Effector memory CD4-positive, alpha-beta T cell (primary cell): ENCODE results near the gene SVIL.

Experiments
- DNase-seq, 3 donors: peaks; one replicate each; pipeline ENCODE4 v3.0.0-alpha.2; 2020
- H3K27ac ChIP-seq: 2 replicates; pipeline ENCODE4 v1.7.0; 2013; ENCODE audit warnings: mild to moderate bottlenecking, low read length, moderate library complexity; ENCODE audit not compliant: insufficient read depth, poor library complexity, severe bottlenecking
- H3K27me3 ChIP-seq: replicated peaks from 2 replicates; pipeline ENCODE4 v1.7.0; 2013; ENCODE audit warnings: mild to moderate bottlenecking, low read length; ENCODE audit not compliant: insufficient read depth, control insufficient read depth, poor library complexity, severe bottlenecking
- H3K36me3 ChIP-seq: 2 replicates; pipeline ENCODE4 v1.7.0; 2013; ENCODE audit warnings: mild to moderate bottlenecking, low read length, moderate library complexity; ENCODE audit not compliant: control insufficient read depth, insufficient read depth
- H3K4me1 ChIP-seq: 2 replicates; pipeline ENCODE4 v1.7.0; 2013; ENCODE audit warnings: low read length, mild to moderate bottlenecking; ENCODE audit not compliant: control insufficient read depth, insufficient read depth, poor library complexity, severe bottlenecking
- H3K4me3 ChIP-seq: 2 replicates; pipeline ENCODE4 v1.7.0; 2013; ENCODE audit warnings: low read length, low read depth, mild to moderate bottlenecking; ENCODE audit not compliant: insufficient read depth, poor library complexity, severe bottlenecking
- H3K9me3 ChIP-seq: 2 replicates; pipeline ENCODE4 v1.7.0; 2013; ENCODE audit warnings: mild to moderate bottlenecking, low read length, moderate library complexity; ENCODE audit not compliant: control insufficient read depth

The SVIL gene

GRCh38 chr10:29637537-29637936 is 2.8 kb upstream of the SVIL start:
- H3K27ac ChIP-seq, result peak overlapping the region; percentile 2
- H3K27me3 ChIP-seq, result no peaks in the 10 kb centered on the region
- no peak for DNase-seq
- H3K36me3 ChIP-seq, result no peaks in the 10 kb centered on the region
- no peaks in the 10 kb centered on the region for H3K9me3 ChIP-seq
- H3K4me3 ChIP-seq, result no peak overlapping the region
- peaks cover 28% of the 10 kb centered on the region for H3K4me1 ChIP-seq

- Histone ChIP-seq H3K27ac (peak overlapping the region; percentile 71), H3K4me1 (peaks cover 30% of the 10 kb centered on the region), H3K4me3 (no peak overlapping the region)
Observed at GRCh38 chr10:29636178-29636577, 1.4 kb upstream of the SVIL start.

GRCh38 chr10:29635711-29636144 is 957 bp upstream of the SVIL start:
- peak overlapping the region; percentile 68 for H3K27ac ChIP-seq
- H3K4me3 ChIP-seq, result no peak overlapping the region
- H3K27me3 ChIP-seq, result no peaks in the 10 kb centered on the region
- peaks cover 30% of the 10 kb centered on the region for H3K4me1 ChIP-seq
- peak in 2 of 3 donors; percentile 21 for DNase-seq
- H3K36me3 ChIP-seq, result no peaks in the 10 kb centered on the region
- H3K9me3 ChIP-seq, result no peaks in the 10 kb centered on the region

More at GRCh38 chr10:29636178-29636577, 1.4 kb upstream of the SVIL start:
- Histone ChIP-seq H3K9me3 (no peaks in the 10 kb centered on the region), H3K36me3 (no peaks in the 10 kb centered on the region), H3K27me3 (no peaks in the 10 kb centered on the region)
- DNase-seq, result no peak

- Histone ChIP-seq H3K36me3 (no peaks in the 10 kb centered on the region), H3K27ac (peak overlapping the region; percentile 46), H3K9me3 (no peaks in the 10 kb centered on the region), H3K27me3 (no peaks in the 10 kb centered on the region), H3K4me3 (no peak overlapping the region), H3K4me1 (peaks cover 30% of the 10 kb centered on the region)
- DNase-seq, result no peak
Observed at GRCh38 chr10:29634105-29634504, 666 bp downstream of the SVIL start.

DNA sequence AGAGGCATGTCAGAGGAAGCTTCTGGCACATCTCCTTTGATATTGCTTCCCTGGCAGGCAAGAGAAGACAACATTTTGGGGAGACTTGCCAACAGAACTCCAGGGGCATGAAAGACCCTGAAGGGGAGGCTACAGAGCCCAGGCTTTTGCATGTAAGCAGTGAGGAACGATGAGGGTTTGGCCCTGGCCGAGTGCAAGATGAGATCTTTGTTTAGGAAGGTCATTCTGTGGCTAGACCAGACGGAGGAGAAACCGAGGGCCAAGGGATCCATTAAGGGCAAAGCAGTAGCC is 3.8 kb downstream of the SVIL start:
- H3K27ac ChIP-seq, result no peak overlapping the region
- H3K4me1 ChIP-seq, result peaks cover 24% of the 10 kb centered on the region
- H3K4me3 ChIP-seq, result no peak overlapping the region
- H3K36me3 ChIP-seq, result no peaks in the 10 kb centered on the region
- no peaks in the 10 kb centered on the region for H3K27me3 ChIP-seq
- no peaks in the 10 kb centered on the region for H3K9me3 ChIP-seq
- no peak for DNase-seq

DNA sequence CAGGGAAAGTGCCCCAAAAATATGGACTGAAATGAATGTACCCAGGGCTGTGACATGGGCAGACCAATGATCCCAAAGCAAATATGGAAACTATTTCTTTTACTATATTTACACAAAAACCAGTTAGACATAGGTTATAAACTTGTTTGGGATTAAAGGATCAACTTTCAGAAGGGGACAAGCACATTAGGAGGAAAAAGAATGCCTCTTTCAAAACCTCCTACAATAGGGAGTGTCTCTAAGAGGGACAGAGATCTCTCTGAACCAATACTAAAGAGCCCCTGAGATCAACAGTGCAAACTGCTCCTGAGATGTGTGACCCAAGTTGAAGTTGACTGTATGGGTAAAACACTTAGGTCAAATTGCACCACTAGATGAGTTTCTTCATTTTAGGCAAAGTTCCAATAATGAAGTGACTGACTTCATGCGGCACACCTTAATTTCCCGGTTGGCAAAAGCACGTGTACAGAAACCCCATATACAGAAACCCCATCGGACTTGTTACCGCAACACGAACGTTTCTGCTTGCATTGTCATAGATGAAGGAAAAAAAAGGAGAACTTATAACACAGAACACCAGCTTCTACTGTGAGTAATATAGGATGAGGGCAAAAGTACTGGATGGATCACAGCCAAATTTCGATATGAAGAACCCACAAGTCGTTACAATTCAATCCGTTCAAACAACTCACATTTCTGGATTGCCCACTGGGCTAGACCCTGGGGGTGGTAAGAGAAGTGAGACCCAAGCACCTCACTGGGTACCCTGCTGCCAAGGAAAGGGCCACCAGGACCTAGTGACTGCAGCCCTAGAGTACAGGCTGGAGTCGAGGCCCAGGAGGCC is 4.3 kb downstream of the SVIL start:
- no peak overlapping the region for H3K27ac ChIP-seq
- no peak overlapping the region for H3K4me3 ChIP-seq
- peaks cover 19% of the 10 kb centered on the region for H3K4me1 ChIP-seq

GRCh38 chr10:29628912-29629526 is 5.8 kb downstream of the SVIL start:
- H3K4me1 ChIP-seq, result peaks cover 14% of the 10 kb centered on the region
- H3K27ac ChIP-seq, result no peak overlapping the region
- no peaks in the 10 kb centered on the region for H3K9me3 ChIP-seq
- no peak for DNase-seq
- H3K27me3 ChIP-seq, result no peaks in the 10 kb centered on the region
- no peak overlapping the region for H3K4me3 ChIP-seq
- no peaks in the 10 kb centered on the region for H3K36me3 ChIP-seq

More for the DNA sequence above, 4.3 kb downstream of the SVIL start:
- H3K9me3 ChIP-seq, result no peaks in the 10 kb centered on the region
- DNase-seq, result no peak
- H3K27me3 ChIP-seq, result no peaks in the 10 kb centered on the region
- H3K36me3 ChIP-seq, result no peaks in the 10 kb centered on the region

DNA sequence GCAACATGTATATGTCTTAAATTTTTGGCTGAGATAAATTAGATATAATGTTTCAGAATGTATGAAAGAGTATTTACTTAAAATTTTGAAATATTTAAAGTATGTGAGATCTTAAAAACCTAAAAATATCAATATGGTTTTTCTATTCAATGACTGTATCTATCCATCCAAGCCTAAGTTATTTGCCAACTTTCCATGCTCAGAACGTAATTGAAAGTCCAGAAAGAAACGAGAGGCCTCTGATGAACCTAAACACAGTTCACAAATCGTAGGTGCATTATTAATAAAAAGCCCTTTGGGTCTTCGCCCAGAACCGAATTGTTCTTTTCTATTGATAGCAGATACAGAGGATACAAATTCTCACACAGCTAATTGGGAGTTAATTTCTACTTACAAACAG is 6.5 kb downstream of the SVIL start:
- no peaks in the 10 kb centered on the region for H3K9me3 ChIP-seq
- H3K4me1 ChIP-seq, result peaks cover 8% of the 10 kb centered on the region
- H3K36me3 ChIP-seq, result no peaks in the 10 kb centered on the region
- H3K27ac ChIP-seq, result no peak overlapping the region
- H3K4me3 ChIP-seq, result no peak overlapping the region
- DNase-seq, result no peak
- H3K27me3 ChIP-seq, result no peaks in the 10 kb centered on the region

GRCh38 chr10:29627201-29628132 is 7.3 kb downstream of the SVIL start:
- H3K27me3 ChIP-seq, result no peaks in the 10 kb centered on the region
- no peak for DNase-seq
- H3K36me3 ChIP-seq, result no peaks in the 10 kb centered on the region
- no peak overlapping the region for H3K27ac ChIP-seq
- no peaks in the 10 kb centered on the region for H3K9me3 ChIP-seq
- H3K4me1 ChIP-seq, result peaks cover 4% of the 10 kb centered on the region
- no peak overlapping the region for H3K4me3 ChIP-seq
